ENCODE data around the gene CORO2B.

The CORO2B gene

DNA sequence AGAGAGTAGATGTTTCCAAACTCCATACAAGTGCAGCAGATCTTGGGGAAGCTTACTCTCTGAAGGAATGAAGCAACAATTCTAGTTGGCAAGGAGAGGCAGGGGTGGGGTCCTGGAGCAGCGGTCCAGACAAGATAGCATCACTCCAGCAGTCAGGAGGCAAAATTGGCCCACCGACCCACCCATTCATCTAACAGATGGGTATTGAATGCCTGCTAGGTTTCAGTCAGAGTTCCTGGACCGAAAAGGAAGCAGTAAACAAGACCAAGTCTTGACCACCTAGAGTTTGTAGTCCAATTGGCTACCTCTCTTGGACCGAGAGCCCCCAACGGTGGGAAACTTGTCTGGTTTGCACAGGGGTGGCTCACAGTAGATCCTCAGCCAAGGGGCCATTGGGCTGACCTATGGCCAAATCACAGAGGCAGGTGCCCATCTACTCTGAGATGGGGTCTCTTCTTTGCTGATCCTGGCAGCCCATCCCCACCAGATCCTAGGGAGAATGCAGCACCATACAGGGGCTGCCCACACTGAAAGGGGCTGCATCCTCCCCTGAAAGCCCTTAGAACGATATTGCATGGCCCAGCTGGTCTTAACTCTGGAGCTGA is 74.3 kb downstream of the CORO2B start:
- no peak for FAIRE-seq

DNA sequence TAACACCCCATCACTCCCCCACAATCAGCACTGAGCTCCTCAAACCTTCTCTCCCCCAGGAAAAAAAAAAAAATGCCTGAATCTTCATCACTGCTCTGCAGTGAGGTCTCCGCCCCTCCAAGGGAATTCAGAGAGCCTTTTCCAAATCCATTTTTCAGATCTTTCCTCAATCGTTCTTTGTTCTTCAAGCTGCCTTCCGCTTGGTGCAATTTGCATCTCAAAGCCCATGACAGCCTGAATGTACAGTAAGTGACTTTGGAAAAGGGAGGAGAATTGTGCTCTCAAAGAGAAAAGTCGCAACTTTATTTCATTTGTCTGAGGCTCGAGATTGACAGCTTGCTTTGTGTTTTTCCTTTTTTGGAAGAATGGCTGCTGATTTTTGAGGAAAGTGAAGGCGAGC is 75.0 kb downstream of the CORO2B start:
- no peak for FAIRE-seq

DNA sequence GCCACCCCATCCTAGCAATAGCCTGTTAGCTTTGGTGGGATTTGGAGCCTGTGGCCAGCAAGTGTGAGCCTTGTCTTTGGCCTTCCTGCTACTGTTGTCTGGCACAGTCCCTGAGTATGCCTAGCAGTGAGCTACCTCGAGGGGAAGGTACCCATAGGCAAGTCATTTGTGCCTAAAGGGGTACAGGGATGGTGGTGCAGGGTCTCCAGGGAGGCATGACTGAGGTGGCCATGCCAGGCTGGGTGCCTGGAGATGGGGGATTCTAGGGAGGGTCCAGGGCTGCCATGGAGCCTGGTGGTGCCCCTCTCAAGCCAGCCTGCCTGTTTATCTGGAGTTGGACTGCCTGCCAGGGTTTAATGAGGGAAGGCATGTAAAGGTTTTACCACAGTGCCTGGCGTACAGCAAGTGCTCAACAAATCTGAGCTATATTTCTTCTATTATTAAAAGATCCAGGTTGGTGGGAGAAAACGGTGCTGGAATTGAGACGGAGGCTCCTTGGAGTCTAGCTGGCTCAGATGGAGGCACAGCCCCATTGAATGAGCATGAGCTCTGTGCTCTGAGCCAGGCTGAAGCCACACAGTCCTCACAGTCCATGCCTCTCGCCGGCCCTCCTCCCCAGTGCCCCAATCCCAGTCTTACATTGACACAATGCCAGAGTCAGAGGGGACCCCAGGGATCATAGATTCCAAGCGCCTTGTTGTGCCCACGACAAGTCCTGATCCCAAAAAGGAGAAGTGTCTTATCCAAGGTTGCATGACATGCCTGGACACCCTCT is 76.2 kb downstream of the CORO2B start:
- FAIRE-seq: no peak

DNA sequence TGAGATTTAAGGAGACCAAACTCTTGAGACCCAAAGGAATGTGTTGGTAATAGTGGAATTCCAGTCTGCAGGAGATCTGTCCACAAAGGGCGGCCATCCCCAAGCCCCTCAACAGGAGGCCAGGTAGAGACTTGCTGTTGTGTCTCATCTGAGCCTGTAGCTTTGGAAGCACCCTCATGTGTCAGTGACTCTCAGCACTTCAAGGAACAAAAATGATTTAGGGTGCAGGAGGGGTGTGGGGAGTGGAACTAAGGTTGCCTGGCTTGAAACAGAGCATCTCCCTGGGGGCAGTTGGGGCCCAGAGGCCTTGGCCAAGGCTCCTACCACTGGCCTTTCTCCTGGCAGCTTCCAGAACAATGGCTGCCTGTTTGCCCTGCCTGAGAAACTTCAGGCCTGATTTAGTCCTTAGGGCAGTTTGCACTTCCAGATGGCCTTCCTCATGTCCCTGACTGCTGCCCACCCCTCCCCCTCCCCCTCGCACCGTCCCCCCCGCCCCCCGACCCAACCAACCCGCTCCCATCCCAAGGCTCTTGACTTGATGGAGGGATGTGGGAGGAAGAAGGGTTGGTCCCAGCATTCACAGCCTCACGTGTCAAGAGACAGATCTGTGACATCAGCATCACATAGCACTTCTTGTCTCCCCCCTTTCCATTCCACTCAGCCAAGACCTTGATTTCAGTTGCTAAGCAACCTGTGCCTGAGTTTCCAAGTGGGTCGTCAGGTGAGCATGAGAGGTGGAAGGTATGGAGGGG is 77.1 kb downstream of the CORO2B start:
- FAIRE-seq: no peak

DNA sequence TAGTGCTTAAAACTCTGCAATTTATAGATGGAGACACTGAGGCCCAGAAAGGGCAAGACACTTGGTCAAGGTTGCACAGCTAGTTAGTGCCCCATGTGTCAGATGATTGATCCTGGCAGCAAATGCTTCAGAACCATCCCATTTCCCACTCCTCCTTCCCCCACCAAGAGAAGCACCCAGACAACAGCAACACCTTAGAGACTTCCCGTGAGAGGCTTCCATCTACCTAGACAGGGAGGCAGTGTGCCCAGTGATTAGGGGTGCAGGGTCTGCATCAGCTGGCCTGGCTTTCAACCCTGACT is 77.6 kb downstream of the CORO2B start:
- no peak for FAIRE-seq

DNA sequence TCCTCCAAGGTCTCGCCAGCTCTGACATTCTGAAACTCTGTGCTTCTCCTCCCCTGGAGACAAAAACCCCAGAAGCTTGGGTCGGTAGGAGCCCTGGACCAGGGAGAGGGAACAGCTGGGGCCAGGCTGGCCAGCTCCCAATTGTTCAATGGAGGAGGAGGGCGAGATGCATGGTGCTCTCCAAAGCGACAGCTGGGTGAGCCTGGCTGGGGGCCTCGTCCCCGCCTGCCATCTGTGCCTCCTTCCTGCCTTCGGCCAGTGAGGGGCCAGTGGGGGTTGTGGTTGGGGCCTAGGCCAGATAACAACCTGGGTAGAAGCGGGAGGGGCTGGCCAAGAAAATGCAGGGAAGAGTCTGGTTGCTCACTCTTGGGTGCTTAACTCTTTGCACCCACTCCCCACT is 79.4 kb downstream of the CORO2B start:
- no peak for FAIRE-seq

DNA sequence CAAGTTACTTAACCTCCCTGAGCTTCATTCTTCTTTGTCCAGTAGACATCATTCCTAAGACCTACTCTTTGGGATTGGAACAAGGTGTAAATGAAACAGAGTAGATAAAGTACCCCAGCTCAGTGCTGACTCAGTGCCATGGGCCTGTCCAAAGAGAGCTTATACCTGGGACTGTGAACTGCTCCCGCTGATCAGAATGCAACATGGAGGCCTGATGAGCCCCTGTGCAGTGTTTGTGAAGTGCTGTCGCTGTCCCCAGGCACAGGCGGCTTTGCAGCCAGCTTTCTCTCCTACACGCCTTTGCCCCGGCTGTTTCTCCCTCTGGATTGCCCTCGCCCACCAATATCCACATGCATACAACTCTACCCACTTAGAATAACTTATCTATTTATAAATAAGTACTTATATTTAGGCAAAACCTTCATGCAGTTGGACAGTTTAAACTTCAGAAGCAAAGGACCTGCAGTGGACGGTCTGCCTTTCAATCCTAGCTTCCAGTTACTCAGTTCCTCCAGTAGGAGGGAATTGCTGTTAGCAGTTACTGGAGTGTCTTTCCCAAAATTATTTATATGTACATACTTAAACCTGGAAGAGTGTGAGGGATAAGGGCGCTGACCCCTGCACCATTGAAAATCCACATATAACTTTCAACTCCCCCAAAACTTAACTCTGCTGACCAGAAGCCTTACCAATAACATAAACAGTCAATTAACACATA is 80.0 kb downstream of the CORO2B start:
- no peak for FAIRE-seq

DNA sequence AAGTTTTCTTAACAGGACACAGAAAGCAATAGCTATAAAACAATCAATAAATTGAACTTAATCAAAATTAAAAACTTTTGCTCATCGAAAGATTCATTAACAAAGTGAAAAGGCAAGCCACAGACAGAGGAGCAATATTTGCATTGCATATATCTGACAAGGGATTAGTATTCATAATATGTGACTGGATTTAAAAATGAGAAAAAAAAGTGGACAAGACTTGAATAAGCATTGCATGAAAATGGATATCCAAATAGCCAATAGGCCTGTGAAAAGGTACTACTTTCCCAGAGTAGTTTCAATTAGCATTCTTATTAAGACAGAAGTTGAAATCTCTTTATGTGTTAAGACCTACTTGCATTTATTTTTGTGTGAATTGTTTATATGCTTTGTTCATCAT is 84.7 kb downstream of the CORO2B start:
- no peak for FAIRE-seq

DNA sequence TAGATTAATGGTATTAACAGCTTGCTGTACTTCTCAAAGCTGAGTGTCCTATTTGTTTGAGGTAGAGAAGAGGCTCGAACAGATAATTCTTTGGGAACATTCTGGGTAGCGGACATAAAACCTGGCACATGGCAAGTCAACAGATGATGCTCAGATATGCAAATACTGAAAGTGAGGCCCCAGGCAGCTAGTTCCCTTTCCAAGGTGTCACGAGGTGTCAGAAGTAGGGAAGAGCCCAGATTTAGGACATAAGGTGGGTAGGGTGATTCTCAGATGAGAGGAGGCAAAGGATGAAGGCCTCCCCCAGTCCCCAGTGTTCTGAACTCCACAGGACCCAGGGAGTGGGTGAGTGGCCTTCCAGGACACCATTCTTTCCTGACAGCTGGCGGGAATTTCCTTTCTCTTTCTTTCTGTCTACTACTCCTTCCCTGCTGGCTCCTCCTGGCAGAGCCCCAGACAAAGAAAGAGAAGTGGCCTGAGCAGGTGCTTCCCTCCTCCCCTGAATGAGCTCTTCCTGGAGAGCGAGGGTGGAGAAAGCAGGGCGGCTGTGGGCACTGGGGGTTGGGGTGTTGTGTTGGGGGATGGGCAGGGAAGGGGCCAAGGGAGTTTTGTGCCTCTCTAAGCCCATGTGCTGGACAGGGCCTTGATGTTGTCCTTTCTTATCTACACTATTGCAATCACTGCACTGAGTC is 87.5 kb downstream of the CORO2B start:
- no peak for FAIRE-seq

DNA sequence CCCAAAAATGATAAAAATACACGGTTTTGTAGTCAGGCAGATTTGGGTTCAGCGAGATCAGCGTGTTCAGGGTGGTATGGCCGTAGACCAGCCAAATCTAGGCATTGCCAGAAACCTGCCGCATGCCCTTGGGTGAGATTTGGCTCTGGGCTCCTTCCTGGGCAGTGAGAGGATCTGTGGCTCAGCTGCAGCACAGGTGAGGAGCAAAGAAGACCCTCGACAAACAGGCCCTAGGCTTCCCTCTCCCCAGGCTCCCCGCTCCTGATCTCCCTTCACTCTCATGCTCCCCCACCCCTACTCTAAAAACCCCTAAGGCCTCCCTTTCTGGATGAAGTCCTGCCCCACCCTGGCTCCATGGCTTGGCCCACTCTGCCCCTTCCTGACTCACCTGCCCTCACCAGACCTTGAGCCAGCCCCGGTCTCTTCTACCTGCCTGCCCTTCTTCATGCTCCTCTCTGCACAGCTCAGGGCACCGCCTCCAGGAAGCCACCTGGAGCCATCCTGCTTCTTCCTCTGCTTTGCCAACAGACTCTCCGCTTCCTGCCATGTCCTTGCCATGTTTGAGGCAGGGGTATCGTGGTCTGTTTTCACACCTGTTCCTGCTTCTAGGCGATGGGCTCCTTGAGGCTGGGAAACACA is 88.1 kb downstream of the CORO2B start:
- no peak for FAIRE-seq

DNA sequence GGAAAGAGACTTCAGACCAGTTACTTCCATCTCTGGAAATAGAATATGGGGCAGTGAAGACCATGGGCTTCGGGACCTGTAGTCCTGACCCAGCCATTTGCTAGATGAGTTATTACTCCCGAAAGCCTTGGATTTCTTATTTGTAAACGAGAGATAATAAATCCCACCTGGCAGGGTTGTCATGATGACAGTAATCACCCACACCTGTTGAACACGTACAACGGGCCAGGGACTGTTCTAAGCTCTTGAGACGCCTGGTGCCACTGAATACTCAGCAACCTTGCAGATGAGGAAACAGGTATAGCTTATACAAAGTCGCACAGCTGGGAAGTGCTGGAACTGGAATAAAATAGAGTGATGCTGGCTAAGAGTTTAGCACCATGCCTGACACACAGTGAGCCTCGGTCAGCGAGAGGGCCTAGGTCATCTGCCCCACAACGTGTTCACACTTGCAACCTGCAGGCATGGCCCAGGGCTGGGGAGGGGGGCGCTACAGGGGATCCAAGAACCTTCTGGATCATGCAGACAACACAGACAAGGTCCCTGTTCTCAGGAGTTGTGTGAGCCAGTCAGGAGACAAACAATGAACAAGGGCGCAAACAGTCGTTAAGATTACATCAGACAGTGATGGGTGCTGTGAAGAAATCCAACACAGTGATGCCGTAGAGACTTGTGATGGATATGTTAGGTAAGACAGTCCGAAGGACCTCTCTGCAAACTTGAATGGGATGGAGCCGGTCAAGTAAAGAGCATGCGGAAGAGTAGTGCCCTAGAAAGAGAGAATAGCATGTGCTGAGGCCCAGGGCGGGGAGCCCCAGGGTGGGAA is 89.2 kb downstream of the CORO2B start:
- no peak for FAIRE-seq

DNA sequence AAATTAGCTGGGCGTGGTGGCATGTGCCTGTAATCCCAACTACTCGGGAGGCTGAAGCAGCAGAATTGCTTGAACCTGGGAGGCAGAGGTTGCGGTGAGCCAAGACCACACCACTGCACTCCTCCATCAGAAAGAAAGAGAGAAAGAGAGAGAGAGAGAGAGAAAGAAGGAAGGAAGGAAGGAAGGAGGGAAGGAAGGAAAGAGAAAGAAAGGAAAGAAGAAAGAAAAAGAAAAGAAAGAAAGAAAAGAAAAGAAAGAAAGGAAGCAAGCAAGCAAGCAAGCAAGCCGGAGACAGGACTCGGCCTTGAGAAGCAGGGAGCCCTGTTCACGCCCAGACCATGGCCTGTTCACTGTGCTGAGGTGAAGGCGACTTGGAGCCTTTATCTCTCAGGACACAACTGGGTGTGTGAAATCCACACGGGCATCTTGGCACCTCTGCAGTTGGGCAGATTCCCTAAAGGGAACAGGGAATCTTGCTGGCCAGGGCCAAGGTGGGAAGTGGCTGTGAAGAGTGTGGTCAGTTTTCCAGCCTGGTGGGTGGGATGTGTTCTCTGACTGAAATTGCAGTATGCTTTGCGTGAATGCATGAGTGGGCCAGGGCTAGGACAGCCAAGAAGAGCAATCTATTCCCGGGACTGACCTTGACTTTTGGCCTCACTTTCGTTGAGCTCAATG is 90.3 kb downstream of the CORO2B start:
- FAIRE-seq: no peak

DNA sequence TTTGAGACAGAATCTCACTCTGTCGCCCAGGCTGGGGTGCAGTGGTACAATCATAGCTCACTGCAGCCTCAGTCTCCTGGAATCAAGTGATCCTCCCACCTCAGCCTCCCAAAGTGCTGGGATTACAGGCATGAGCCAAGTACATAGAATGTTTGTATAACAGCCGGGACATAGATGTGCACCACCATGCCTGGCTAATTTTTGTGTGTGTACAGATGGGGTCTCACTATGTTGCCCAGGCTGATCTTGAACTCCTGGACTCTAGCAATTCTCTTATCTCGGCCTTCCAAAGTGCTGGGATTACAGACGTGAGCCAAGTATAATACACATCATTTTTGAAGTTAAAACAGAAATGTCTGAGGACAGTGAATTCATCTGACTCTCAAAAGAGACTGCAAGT is 93.5 kb downstream of the CORO2B start:
- FAIRE-seq: no peak

DNA sequence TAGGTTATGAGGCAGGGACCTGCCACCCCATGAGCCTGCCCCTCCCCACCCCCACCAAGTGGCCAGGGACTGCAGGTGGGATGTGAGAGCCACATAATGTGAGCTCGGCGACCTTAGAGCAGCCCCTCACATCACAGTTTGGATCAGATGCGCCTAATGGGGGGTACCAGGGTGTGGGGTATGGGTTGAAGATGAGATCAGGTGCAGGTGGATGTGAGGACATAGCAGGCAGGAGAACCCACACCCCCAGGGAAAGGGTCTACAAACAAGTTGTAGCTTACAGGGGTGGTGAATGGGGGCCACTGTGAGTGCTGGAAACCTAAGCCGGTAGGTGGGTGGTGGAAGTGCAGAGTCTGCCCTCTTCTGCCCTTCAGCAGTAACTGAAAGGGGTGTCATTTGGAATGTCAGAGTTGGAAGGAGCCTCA is 94.0 kb downstream of the CORO2B start:
- no peak for FAIRE-seq

DNA sequence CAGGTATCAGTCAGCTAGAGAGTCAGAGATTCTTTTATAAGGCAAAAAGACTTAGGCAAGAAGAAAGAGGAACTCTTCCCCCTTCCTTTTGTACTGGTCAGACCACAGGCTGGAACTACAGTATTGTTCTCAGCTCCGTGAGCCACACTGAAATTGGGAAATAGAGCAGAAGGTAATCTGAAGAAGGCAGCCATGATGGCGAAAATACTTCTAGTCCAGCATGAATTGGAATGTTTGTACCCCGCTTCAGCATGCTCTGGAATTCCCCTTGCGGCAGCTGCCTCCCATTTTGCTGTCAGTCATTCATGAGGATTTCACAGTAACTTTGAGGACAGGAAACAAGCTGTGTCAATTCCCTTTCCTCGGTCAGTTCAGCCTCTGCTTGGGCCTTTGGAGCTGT is 96.2 kb downstream of the CORO2B start:
- FAIRE-seq: no peak

DNA sequence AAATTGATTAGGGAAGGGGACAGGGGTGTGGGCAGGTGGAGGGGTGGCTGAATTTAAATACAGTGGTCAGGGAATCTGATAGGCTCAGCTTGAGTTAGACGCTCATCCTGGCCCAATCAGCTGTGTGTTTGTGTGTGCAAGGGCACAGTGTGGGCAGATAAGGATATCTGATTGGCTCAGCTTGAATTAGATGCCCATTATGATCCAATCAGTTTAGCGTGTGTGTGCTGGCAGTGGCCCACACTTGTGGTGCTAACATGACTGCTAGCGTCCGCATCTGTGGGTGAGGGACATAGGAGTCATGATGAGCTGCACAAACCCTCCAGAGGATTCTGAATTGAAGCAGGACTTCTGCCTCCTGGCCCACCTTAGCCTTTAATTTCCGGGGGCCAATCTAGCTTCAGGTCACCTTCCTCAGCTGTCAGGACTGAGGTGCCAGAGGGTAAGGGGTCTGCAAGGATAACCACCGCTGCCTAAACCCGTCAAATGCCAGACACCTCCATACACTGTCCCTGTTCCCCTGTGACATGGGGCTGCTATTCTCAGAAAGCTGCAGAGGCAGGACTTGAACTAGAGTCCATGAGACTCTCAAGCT is 97.3 kb downstream of the CORO2B start:
- no peak for FAIRE-seq

DNA sequence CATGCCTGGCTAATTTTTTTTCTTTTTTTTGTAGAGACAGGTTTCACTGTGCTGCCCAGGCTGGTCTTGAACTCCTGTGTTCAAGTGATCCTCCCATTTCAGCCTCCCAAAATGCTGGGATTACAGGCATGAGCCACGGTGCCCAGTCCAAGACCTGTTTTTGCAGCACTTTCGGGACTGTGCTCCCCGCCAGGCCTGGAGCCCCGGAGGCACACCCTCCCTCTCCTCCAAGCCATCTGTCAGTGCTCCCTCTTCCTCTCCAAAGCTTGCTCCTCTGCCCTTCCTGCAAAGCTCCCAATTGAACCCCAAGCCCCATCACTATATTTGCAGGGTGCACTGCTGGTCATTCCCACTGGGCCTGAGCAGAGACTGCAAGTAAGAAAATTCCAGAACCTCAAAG is 98.1 kb downstream of the CORO2B start:
- FAIRE-seq: no peak

DNA sequence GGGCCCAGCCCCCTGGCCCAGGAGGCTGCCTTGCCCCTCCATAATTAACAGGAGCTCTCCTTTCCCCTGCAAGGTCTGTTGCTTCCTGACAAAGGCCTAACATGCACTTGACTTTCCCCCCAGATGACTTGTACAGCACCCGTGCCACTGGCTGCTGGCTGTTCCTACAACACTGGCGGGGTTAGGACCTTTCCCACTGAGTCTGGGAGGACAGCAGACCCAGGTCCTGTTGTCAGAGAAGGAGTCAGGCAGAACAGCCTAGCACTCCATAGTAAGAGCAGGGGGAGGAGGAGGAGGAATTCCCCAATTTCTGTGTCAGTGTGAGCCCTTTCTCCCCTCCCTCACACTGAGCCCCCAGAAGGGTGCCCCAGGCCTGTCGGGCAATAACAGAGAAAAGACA is 99.2 kb downstream of the CORO2B start:
- no peak for FAIRE-seq

DNA sequence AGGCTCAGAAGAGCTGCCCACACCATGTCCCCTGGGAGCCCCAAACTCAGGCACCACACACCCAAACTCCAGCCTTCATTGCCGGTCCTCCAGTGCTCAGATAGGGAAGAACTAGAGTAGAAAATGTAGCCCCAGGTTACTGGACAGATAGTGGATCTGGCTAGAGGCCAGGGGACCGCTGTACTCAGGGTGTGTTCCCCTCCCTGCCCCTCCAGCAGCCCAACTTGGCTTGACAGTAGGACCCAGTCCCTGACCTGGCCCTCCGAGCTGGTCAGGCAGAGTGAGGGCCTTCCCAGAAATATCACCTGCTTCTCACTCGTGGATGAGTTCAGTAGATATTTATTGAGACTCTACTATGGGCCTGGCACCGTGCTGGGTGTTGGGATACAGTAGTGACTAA is 100.0 kb downstream of the CORO2B start:
- no peak for FAIRE-seq

DNA sequence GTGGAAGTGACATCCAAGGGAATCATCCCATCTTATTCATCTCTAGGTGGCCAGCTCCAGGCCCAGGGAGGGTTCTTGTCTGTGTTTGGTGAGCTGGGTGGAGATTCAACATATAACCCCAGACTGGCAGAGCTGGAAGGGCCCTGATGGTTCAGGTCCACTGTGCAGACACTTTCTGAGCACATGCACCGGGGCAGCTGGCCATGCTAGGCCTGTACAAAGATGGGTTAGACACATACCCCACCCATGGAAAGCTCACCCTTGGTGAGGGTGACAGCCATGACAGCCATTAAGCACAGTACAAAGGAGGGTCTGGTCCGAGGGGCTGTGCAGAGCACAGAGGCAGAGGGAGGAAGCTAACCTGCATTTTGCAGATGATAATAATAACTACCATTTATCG is 100.4 kb downstream of the CORO2B start:
- no peak for FAIRE-seq

DNA sequence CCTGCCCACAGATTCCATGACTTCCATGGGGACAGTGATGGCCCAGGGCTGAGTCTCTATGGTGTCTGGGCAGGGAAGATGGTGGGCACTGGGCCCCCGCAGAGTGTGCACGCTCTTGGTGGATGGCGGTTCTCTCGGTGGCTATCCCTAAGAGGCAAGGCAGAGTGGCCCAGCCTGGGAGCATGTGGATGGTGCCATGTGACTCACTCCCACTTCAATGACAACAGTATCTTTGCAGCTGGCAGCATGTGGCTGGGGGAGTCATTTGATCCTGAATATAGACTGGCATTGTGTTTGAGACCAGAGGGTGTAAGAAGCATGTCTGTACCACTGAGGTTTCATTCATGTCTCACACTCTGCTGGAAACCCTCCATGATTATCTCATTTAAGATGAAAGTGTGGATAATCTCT is 101.2 kb downstream of the CORO2B start:
- FAIRE-seq: no peak

Data from TTC549 (cell line).